Glutamatergic neuron (in vitro differentiated cells): ENCODE data around the gene PLD6. TPM values are rescaled to one million over a fixed set of nuclear protein-coding genes. Genes with fewer than 3 reads are reported as not detected.

Experiments used
- DNase-seq: peaks from one replicate; pipeline ENCODE4 v3.0.0; 2022
- H3K27ac Mint-ChIP-seq: one replicate; pipeline ENCODE4 v1.8.0; 2020; ENCODE audit warnings: mild to moderate bottlenecking, mixed read lengths, inconsistent platforms; ENCODE audit not compliant: unreplicated experiment
- H3K27me3 Mint-ChIP-seq: one replicate; pipeline ENCODE4 v1.8.0; 2020; ENCODE audit warnings: mild to moderate bottlenecking, moderate library complexity, mixed read lengths, inconsistent platforms; ENCODE audit not compliant: unreplicated experiment
- H3K36me3 Mint-ChIP-seq: one replicate; pipeline ENCODE4 v1.8.0; 2020; ENCODE audit warnings: mild to moderate bottlenecking, mixed read lengths, inconsistent platforms; ENCODE audit not compliant: unreplicated experiment
- H3K4me1 Mint-ChIP-seq: one replicate; pipeline ENCODE4 v1.8.0; 2020; ENCODE audit warnings: mild to moderate bottlenecking, low read depth, mixed read lengths, inconsistent platforms; ENCODE audit not compliant: unreplicated experiment
- H3K4me3 Mint-ChIP-seq: one replicate; pipeline ENCODE4 v1.8.0; 2020; ENCODE audit warnings: mild to moderate bottlenecking, mixed read lengths, inconsistent platforms; ENCODE audit not compliant: unreplicated experiment
- H3K9me3 Mint-ChIP-seq: one replicate; pipeline ENCODE4 v1.8.0; 2020; ENCODE audit warnings: mild to moderate bottlenecking, moderate library complexity, mixed read lengths, inconsistent platforms; ENCODE audit not compliant: unreplicated experiment
- CTCF ChIP-seq: fragments of 200-600 bp; sonication (generic); IDR thresholded peaks from one replicate; pipeline ENCODE4 v1.5.0; 2021; ENCODE audit not compliant: partially characterized antibody, unreplicated experiment
- total RNA-seq: library from RNA; stranded (reverse); fragmentation: NEBNext Ultra II Directional; extraction: Animal tissue kit (Norgen Biotek cat#: 25700); gene quantifications from one replicate; pipeline ENCODE4 v1.2.1, GENCODE V29; 2021; ENCODE audit not compliant: unreplicated experiment

PLD6 gene
- total RNA-seq, 1 donor from 2014 or later = 1.1 TPM

- TF ChIP-seq CTCF = no peak
- no peak overlapping the region for H3K4me3 Mint-ChIP-seq
- H3K36me3 Mint-ChIP-seq = no peaks in the 10 kb centered on the region
- H3K9me3 Mint-ChIP-seq = peaks cover 4% of the 10 kb centered on the region
- H3K27me3 Mint-ChIP-seq = peaks cover 2% of the 10 kb centered on the region
- peaks cover 12% of the 10 kb centered on the region for H3K4me1 Mint-ChIP-seq
- no peak overlapping the region for H3K27ac Mint-ChIP-seq
- DNase-seq = no peak
These were observed 1.4 kb downstream of the PLD6 start for GRCh38 chr17:17204635-17205231.

- DNase-seq = no peak
- TF ChIP-seq CTCF = no peak
- H3K36me3 Mint-ChIP-seq = no peaks in the 10 kb centered on the region
- peaks cover 4% of the 10 kb centered on the region for H3K9me3 Mint-ChIP-seq
- no peak overlapping the region for H3K27ac Mint-ChIP-seq
- H3K27me3 Mint-ChIP-seq = peaks cover 2% of the 10 kb centered on the region
- H3K4me1 Mint-ChIP-seq = peaks cover 15% of the 10 kb centered on the region
- no peak overlapping the region for H3K4me3 Mint-ChIP-seq
These were observed 2.0 kb downstream of the PLD6 start for GRCh38 chr17:17204041-17204591.

GRCh38 chr17:17203173-17203730 is 2.9 kb downstream of the PLD6 start:
- TF ChIP-seq CTCF = no peak
- Mint-ChIP-seq H3K4me3 (no peak overlapping the region), H3K27ac (no peak overlapping the region), H3K36me3 (no peaks in the 10 kb centered on the region), H3K4me1 (peaks cover 18% of the 10 kb centered on the region), H3K27me3 (peaks cover 2% of the 10 kb centered on the region), H3K9me3 (peaks cover 4% of the 10 kb centered on the region)
- DNase-seq = no peak

GRCh38 chr17:17201907-17202306 is 4.2 kb downstream of the PLD6 start:
- Mint-ChIP-seq H3K9me3 (peaks cover under 1% of the 10 kb centered on the region), H3K27me3 (no peaks in the 10 kb centered on the region), H3K27ac (no peak overlapping the region), H3K4me1 (peaks cover 23% of the 10 kb centered on the region), H3K36me3 (no peaks in the 10 kb centered on the region), H3K4me3 (no peak overlapping the region)
- no peak for DNase-seq
- no peak for TF ChIP-seq CTCF

- H3K4me1 Mint-ChIP-seq = peaks cover 23% of the 10 kb centered on the region
- no peak for DNase-seq
- TF ChIP-seq CTCF = no peak
- no peaks in the 10 kb centered on the region for H3K36me3 Mint-ChIP-seq
- H3K4me3 Mint-ChIP-seq = no peak overlapping the region
- no peak overlapping the region for H3K27ac Mint-ChIP-seq
- no peaks in the 10 kb centered on the region for H3K27me3 Mint-ChIP-seq
- no peaks in the 10 kb centered on the region for H3K9me3 Mint-ChIP-seq
These were observed 4.9 kb downstream of the PLD6 start for GRCh38 chr17:17201271-17201670.
